Osteoblast (primary cell): ENCODE results near the gene HIRA. TPM values are rescaled to one million over a fixed set of nuclear protein-coding genes. Genes with fewer than 3 reads are reported as not detected.

Experiments used
- DNase-seq: peaks from one replicate; pipeline ENCODE4 v3.0.0; 2011; ENCODE audit warnings: low spot score, mixed read lengths; ENCODE audit not compliant: insufficient read length; ENCODE audit errors: missing footprints
- H2AFZ ChIP-seq: 2 replicates; pipeline ENCODE4 v1.6.0; 2011; ENCODE audit warnings: mild to moderate bottlenecking, low read length
- H3K27ac ChIP-seq: 2 replicates; pipeline ENCODE4 v1.5.1; 2011; ENCODE audit warnings: mild to moderate bottlenecking, low read depth, low read length, moderate library complexity
- H3K27me3 ChIP-seq: 2 replicates; pipeline ENCODE4 v1.6.0; 2012; ENCODE audit warnings: mild to moderate bottlenecking, control low read depth, inconsistent platforms, low read length, moderate library complexity; ENCODE audit not compliant: insufficient read depth
- H3K36me3 ChIP-seq: 2 replicates; pipeline ENCODE4 v1.5.1; 2011; ENCODE audit warnings: mild to moderate bottlenecking, low read length, control low read depth, moderate library complexity; ENCODE audit not compliant: insufficient read depth
- H3K4me1 ChIP-seq: 2 replicates; pipeline ENCODE4 v1.5.1; 2011; ENCODE audit warnings: mild to moderate bottlenecking, low read length, control low read depth, moderate library complexity; ENCODE audit not compliant: insufficient read depth
- H3K4me2 ChIP-seq: 2 replicates; pipeline ENCODE4 v1.6.0; 2011; ENCODE audit warnings: mild to moderate bottlenecking, low read length; ENCODE audit not compliant: insufficient read depth
- H3K4me3 ChIP-seq: fragments of 200-600 bp; sonication (generic); 3 replicates; pipeline ENCODE4 v1.5.1; 2012; ENCODE audit warnings: mild to moderate bottlenecking, low read length, inconsistent platforms; ENCODE audit not compliant: insufficient read depth
- H3K79me2 ChIP-seq: 2 replicates; pipeline ENCODE4 v1.6.0; 2012; ENCODE audit warnings: mild to moderate bottlenecking, low read length, control low read depth, inconsistent platforms; ENCODE audit not compliant: insufficient read depth
- H3K9me3 ChIP-seq: 2 replicates; pipeline ENCODE4 v1.5.1; 2011; ENCODE audit warnings: low read depth, low read length, control low read depth
- H4K20me1 ChIP-seq: 2 replicates; pipeline ENCODE4 v1.6.0; 2012; ENCODE audit warnings: mild to moderate bottlenecking, low read length, control low read depth; ENCODE audit not compliant: insufficient read depth
- total RNA-seq: library from RNA; depleted of rRNA; stranded (reverse); fragments of >200 nt; gene quantifications from 2 replicates; pipeline ENCODE4 v1.2.3, GENCODE V29; 2012
- TF ChIP-seq, protein P1 (sequence below): IDR thresholded peaks from 2 replicates; pipeline ENCODE4 v1.5.1; 2011; ENCODE audit warnings: mild to moderate bottlenecking, low read depth, low read length, moderate library complexity; ENCODE audit errors: extremely low read depth

Gene HIRA
- total RNA-seq, 1 donor, result 22.1 TPM

DNA sequence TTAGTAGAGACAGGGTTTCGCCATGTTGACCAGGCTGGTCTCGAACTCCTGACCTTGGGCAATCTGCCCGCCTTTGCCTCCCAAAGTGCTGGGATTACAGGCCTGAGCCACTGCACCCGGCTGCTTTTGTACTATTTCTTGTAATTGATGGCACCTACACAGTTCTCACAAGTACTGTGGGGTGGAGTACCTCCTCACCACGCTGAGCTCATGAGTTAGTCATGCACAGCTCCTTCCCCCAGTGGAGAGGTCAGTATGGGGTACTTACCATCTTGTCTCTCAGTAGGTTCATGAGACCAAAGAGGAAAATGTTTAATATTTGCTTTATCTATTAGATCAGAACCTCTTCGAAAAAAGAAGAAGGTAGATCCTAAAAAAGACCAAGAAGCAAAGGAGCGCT, 2.9 kb upstream of the HIRA start:
- peaks cover 6% of the 10 kb centered on the region for H4K20me1 ChIP-seq
- H3K27me3 ChIP-seq, result no peaks in the 10 kb centered on the region
- H3K4me3 ChIP-seq, result no peak overlapping the region
- DNase-seq, result no peak
- H3K4me2 ChIP-seq, result no peak overlapping the region
- H3K4me1 ChIP-seq, result peaks cover 21% of the 10 kb centered on the region
- H3K9me3 ChIP-seq, result no peaks in the 10 kb centered on the region
- TF ChIP-seq, protein P1, sequence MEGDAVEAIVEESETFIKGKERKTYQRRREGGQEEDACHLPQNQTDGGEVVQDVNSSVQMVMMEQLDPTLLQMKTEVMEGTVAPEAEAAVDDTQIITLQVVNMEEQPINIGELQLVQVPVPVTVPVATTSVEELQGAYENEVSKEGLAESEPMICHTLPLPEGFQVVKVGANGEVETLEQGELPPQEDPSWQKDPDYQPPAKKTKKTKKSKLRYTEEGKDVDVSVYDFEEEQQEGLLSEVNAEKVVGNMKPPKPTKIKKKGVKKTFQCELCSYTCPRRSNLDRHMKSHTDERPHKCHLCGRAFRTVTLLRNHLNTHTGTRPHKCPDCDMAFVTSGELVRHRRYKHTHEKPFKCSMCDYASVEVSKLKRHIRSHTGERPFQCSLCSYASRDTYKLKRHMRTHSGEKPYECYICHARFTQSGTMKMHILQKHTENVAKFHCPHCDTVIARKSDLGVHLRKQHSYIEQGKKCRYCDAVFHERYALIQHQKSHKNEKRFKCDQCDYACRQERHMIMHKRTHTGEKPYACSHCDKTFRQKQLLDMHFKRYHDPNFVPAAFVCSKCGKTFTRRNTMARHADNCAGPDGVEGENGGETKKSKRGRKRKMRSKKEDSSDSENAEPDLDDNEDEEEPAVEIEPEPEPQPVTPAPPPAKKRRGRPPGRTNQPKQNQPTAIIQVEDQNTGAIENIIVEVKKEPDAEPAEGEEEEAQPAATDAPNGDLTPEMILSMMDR, result no peak
- H2AFZ ChIP-seq, result no peak overlapping the region
- H3K27ac ChIP-seq, result no peak overlapping the region
- peaks cover 18% of the 10 kb centered on the region for H3K36me3 ChIP-seq
- H3K79me2 ChIP-seq, result peaks cover 26% of the 10 kb centered on the region

DNA sequence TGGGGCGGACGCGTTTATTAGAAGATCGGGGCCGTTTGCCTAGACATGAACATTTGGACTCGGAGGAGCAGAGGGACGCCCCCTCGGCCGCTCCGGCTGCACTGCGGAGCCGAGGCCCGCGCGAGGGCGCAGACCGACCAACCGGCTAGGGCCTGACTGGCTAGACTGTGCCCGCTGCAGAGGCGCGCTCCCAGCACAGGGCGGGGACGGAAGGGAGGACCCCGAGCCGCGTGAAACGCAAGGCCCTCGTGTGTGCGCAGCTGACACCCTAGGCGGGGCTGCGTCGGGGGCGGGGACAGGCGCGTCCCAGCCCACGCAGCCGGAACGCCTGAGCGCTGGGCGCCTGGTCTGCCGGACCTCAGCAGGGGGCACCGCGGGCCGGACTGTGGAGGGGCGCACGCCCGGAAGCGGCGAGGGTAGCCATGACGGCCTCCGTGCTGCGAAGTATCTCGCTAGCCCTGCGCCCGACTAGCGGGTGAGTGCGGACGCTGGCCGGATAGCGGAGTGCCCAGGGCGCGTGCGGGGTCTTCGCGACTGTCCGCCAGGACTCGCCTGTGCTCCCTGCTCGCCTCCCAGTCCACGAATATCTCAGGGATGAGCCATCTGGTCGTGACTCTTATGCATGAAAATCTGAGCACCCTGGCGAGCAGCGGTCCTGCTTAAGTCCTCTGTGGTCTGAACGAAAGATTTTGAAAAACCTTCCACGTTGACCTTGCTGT, 759 bp upstream of the HIRA start, which contains the start of gene MRPL40:
MRPL40 (plus strand) TSS at position 413 of the 719 bp plus-strand sequence; CDS start at position 423, 10 bp downstream.
- DNase-seq, result peak; percentile 99
- peaks cover 41% of the 10 kb centered on the region for H3K79me2 ChIP-seq

DNA sequence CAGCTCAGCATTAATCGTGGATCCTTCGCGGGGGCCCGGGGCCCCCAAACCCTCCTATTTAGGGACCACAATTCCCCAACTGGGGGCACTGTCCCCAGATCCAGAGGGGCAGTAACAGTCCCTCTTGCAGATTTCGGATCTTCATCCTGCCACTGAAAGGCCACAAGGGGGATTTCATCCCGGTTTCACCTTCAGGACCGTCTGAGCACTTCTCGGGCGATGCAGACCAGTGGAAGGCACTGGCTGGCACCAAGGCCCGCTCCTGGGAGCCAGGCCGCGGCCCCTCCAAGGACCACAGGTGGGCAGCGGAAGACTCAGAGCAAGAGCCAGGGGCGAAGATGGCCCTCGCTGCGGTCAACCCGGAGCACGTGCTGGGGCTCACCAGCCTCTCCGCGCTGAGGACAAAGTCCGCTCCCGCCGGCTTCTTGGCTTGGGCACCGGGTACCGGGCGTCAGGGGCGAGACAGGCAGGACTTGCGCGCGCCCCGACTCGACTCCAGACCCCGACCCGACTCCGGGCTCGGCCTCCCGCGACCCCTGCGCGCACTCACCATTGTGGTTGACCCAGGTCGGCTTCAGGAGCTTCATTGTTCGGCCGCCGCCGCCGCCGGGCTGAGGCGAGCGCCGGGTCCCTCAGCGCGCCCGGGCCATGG, 517 bp downstream of the HIRA start:
- Histone ChIP-seq H3K27me3 (no peaks in the 10 kb centered on the region), H3K4me1 (peaks cover 23% of the 10 kb centered on the region), H3K27ac (peak overlapping the region; percentile 91), H3K36me3 (peaks cover 18% of the 10 kb centered on the region), H3K4me2 (peak overlapping the region; percentile 94), H3K4me3 (peak overlapping the region; percentile 92), H2AFZ (peak overlapping the region; percentile 64), H4K20me1 (peaks cover 23% of the 10 kb centered on the region), H3K79me2 (peaks cover 54% of the 10 kb centered on the region), H3K9me3 (no peaks in the 10 kb centered on the region)
- TF ChIP-seq, protein P1, result peak; percentile 21
- DNase-seq, result peak; percentile 86

More for the DNA sequence above, 759 bp upstream of the HIRA start, which contains the start of gene MRPL40:
- Histone ChIP-seq H3K4me1 (peaks cover 23% of the 10 kb centered on the region), H3K4me2 (peak within 1 kb of the TSS; percentile 96), H3K4me3 (peak within 1 kb of the TSS; percentile 92), H3K36me3 (peaks cover 18% of the 10 kb centered on the region), H4K20me1 (peaks cover 13% of the 10 kb centered on the region), H2AFZ (peak within 1 kb of the TSS; percentile 90), H3K9me3 (no peaks in the 10 kb centered on the region), H3K27ac (peak within 1 kb of the TSS; percentile 99), H3K27me3 (no peaks in the 10 kb centered on the region)
- TF ChIP-seq, protein P1, result no peak
